COR-L47 (cell line): ENCODE data around the gene GPC5.
"Not testable (repeated sequence)": the region's sequence is repeated elsewhere in the genome, so short reads cannot be mapped to it uniquely, and the experiment has no call there.

Source experiments
- DNase-seq: peaks from one replicate; lab custom pipeline; 2025; lab: John Stamatoyannopoulos, UW

Gene GPC5

GRCh38 chr13:92262100-92262788, 863.8 kb downstream of the GPC5 start:
- no peak for DNase-seq

- DNase-seq, result no peak
Observed at GRCh38 chr13:92265408-92265807, 867.0 kb downstream of the GPC5 start.

GRCh38 chr13:92270990-92271389, 872.6 kb downstream of the GPC5 start:
- DNase-seq, result no peak

- DNase-seq, result no peak
Observed at GRCh38 chr13:92272177-92272576, 873.8 kb downstream of the GPC5 start.

DNA sequence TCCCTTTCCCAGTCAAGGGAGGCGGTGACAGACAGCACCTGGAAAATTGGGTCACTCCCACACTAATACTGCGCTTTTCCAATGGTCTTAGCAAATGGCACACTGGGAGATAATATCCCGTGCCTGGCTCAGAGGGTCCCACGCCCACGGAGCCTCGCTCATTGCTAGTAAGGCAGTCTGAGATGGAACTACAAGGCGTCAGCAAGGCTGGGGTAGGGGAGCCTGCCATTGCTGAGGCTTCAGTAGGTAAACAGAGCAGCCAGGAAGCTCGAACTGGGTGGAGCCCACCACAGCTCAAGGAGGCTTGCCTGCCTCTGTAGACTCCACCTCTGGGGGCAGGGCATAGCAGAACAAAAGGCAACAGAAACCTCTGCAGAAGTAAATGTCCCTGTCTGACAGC, 882.6 kb downstream of the GPC5 start:
- not testable (repeated sequence) for DNase-seq

GRCh38 chr13:92290718-92291307, 892.4 kb downstream of the GPC5 start:
- not testable (repeated sequence) for DNase-seq

DNA sequence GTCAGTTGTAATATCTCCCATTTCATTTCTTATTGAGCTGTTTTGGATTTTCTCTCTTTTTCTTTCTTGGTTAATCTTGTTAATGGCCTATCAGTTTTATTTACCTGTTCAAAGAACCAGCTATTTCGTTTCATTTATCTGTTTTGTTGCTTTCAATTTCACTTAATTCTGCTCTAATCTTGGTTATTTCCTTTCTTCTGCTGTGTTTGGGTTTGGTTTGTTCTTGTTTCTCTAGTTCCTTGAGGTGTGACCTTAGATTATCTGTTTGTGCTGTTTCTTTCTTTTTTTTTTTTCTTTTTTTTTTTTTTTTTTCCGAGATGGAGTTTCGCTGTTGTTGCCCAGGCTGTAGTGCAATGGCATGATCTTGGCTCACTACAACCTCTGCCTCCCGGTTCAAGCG, 896.1 kb downstream of the GPC5 start:
- not testable (repeated sequence) for DNase-seq

GRCh38 chr13:92296154-92296671, 897.8 kb downstream of the GPC5 start:
- DNase-seq, result not testable (repeated sequence)

GRCh38 chr13:92297971-92298942, 899.8 kb downstream of the GPC5 start:
- no peak for DNase-seq

- no peak for DNase-seq
Observed at GRCh38 chr13:92300651-92301050, 902.2 kb downstream of the GPC5 start.

- DNase-seq, result no peak
Observed at GRCh38 chr13:92303428-92303827, 905.0 kb downstream of the GPC5 start.

- DNase-seq, result no peak
Observed at GRCh38 chr13:92307752-92308151, 909.3 kb downstream of the GPC5 start.

DNA sequence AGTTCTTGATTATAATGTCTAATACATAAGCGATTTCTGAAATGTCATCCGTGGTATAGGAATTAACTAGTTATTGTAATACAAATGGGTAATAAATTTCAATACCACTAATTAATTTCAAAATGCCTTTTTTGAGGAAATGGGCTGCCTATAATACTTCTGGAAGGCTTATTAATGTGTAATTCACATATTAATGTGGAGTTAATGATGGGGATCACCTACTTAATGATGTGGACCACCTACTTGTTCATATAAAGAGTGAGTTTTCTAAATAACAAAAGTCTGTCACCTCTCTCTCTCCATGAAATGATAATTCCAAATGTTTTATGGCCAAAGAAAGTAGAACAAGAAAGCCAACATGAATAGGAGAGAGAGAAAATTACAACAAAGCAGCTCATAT, 914.4 kb downstream of the GPC5 start:
- no peak for DNase-seq

DNA sequence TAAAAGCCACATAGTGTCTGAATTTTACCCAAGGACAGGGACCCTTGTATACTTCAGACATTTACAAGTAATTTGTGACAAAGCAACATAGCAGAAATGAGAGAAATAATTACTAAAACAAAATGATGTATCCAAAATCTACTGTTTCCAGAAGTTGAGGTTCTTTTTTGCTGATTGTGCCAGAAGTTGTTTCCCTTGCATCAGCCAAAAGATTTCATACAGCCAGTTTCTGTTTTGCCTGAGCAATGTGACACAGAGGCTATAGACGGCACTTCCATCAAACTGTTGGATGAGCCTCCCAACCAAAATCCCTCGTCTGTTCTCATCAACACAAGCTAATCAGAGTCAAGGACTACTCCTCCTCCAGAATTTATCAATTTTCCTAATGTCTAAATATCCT, 915.0 kb downstream of the GPC5 start:
- no peak for DNase-seq

GRCh38 chr13:92315265-92315664, 916.8 kb downstream of the GPC5 start:
- DNase-seq, result no peak

DNA sequence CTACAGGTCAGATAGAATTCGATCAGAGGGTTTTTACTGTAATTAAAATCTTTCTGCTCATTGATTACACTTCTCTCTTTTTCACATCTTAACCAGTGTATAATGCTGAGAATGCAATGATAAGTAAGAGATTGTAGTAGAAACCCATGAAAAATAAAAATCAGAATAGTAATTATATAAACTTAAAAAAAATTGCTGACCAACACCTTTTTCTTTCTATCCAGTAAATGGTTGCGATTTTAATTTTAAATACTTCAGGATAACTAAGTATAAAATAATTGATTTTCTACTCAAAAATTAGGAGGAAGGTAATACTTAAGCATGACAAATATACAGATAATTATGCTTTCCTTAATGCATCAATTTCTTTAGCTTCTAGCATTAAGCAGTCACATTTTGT, 917.6 kb downstream of the GPC5 start:
- DNase-seq, result no peak

DNA sequence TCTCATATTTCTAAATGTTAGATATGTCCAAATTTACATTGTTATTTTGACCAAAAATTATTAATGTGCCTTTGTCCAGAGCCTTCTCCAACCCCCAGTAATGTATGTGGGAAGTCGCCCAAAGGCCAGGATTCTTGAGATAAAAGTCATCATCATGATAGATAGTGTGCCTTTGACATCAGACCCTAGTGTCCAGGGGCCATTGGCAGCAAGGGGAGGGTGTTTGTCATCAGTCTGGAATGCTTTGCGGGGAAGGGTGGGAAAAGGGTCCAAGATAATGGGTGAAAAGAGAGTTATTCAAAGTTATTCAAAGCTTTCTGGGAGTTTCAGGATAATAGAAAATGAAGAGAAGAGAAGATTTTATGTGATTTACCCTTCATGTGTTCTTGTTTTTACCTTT, 918.6 kb downstream of the GPC5 start:
- DNase-seq, result no peak

- no peak for DNase-seq
Observed at GRCh38 chr13:92320323-92320722, 921.9 kb downstream of the GPC5 start.

DNA sequence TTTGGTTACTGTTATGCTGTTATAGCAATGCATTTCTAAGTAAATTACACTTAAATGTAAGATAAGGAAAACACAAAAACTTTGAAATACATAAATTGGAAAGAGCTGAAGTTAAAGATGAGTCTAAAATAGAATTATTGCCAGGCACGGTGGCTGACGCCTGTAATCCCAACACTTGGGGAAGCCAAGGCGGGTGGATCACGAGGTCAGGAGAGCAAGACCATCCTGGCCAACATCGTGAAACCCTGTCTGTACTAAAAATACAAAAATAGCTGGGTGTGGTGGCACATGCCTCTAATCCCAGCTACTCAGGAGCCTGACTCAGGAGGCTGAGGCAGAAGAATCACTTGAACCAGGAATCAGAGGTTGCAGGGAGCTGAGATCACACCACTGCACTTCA, 922.8 kb downstream of the GPC5 start:
- no peak for DNase-seq

GRCh38 chr13:92345627-92346026, 947.2 kb downstream of the GPC5 start:
- no peak for DNase-seq

- no peak for DNase-seq
Observed at GRCh38 chr13:92346046-92346445, 947.6 kb downstream of the GPC5 start.

- DNase-seq, result no peak
Observed at GRCh38 chr13:92354583-92354982, 956.2 kb downstream of the GPC5 start.

DNA sequence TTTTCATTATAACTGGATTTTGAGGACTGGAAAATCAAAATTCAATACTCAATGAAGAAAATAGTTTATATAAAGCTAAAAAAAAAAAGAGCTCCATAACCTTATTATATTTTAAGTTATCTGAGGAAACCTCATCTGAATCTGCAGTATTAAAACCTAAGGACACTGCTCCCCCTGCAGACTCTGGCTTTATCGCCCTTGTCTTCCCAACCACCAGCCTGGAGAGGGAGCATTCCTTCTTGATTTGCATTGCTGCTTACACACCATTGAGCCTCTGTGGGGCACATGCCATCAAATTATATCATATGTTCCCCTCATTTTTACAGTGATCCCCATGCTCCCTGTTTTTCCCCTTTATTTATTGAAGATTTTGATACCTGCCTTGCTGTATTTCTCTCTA, 956.8 kb downstream of the GPC5 start:
- peak; percentile 59 for DNase-seq
